Osteoblast (primary cell): ENCODE measurements around the gene CCL22. TPM values are rescaled to one million over a fixed set of nuclear protein-coding genes. Genes with fewer than 3 reads are reported as not detected.
"Not testable (repeated sequence)": the region's sequence is repeated elsewhere in the genome, so short reads cannot be mapped to it uniquely, and the experiment has no call there.

Source experiments
- DNase-seq: peaks from one replicate; pipeline ENCODE4 v3.0.0; 2011; ENCODE audit warnings: low spot score, mixed read lengths; ENCODE audit not compliant: insufficient read length; ENCODE audit errors: missing footprints
- H2AFZ ChIP-seq: 2 replicates; pipeline ENCODE4 v1.6.0; 2011; ENCODE audit warnings: mild to moderate bottlenecking, low read length
- H3K27ac ChIP-seq: 2 replicates; pipeline ENCODE4 v1.5.1; 2011; ENCODE audit warnings: mild to moderate bottlenecking, low read depth, low read length, moderate library complexity
- H3K27me3 ChIP-seq: 2 replicates; pipeline ENCODE4 v1.6.0; 2012; ENCODE audit warnings: mild to moderate bottlenecking, control low read depth, inconsistent platforms, low read length, moderate library complexity; ENCODE audit not compliant: insufficient read depth
- H3K36me3 ChIP-seq: 2 replicates; pipeline ENCODE4 v1.5.1; 2011; ENCODE audit warnings: mild to moderate bottlenecking, low read length, control low read depth, moderate library complexity; ENCODE audit not compliant: insufficient read depth
- H3K4me1 ChIP-seq: 2 replicates; pipeline ENCODE4 v1.5.1; 2011; ENCODE audit warnings: mild to moderate bottlenecking, low read length, control low read depth, moderate library complexity; ENCODE audit not compliant: insufficient read depth
- H3K4me2 ChIP-seq: 2 replicates; pipeline ENCODE4 v1.6.0; 2011; ENCODE audit warnings: mild to moderate bottlenecking, low read length; ENCODE audit not compliant: insufficient read depth
- H3K4me3 ChIP-seq: fragments of 200-600 bp; sonication (generic); 3 replicates; pipeline ENCODE4 v1.5.1; 2012; ENCODE audit warnings: mild to moderate bottlenecking, low read length, inconsistent platforms; ENCODE audit not compliant: insufficient read depth
- H3K79me2 ChIP-seq: 2 replicates; pipeline ENCODE4 v1.6.0; 2012; ENCODE audit warnings: mild to moderate bottlenecking, low read length, control low read depth, inconsistent platforms; ENCODE audit not compliant: insufficient read depth
- H3K9me3 ChIP-seq: 2 replicates; pipeline ENCODE4 v1.5.1; 2011; ENCODE audit warnings: low read depth, low read length, control low read depth
- H4K20me1 ChIP-seq: 2 replicates; pipeline ENCODE4 v1.6.0; 2012; ENCODE audit warnings: mild to moderate bottlenecking, low read length, control low read depth; ENCODE audit not compliant: insufficient read depth
- total RNA-seq: library from RNA; depleted of rRNA; stranded (reverse); fragments of >200 nt; gene quantifications from 2 replicates; pipeline ENCODE4 v1.2.3, GENCODE V29; 2012
- TF ChIP-seq, protein P1 (sequence below): IDR thresholded peaks from 2 replicates; pipeline ENCODE4 v1.5.1; 2011; ENCODE audit warnings: mild to moderate bottlenecking, low read depth, low read length, moderate library complexity; ENCODE audit errors: extremely low read depth

Gene CCL22
- total RNA-seq, 1 donor, result not detected

DNA sequence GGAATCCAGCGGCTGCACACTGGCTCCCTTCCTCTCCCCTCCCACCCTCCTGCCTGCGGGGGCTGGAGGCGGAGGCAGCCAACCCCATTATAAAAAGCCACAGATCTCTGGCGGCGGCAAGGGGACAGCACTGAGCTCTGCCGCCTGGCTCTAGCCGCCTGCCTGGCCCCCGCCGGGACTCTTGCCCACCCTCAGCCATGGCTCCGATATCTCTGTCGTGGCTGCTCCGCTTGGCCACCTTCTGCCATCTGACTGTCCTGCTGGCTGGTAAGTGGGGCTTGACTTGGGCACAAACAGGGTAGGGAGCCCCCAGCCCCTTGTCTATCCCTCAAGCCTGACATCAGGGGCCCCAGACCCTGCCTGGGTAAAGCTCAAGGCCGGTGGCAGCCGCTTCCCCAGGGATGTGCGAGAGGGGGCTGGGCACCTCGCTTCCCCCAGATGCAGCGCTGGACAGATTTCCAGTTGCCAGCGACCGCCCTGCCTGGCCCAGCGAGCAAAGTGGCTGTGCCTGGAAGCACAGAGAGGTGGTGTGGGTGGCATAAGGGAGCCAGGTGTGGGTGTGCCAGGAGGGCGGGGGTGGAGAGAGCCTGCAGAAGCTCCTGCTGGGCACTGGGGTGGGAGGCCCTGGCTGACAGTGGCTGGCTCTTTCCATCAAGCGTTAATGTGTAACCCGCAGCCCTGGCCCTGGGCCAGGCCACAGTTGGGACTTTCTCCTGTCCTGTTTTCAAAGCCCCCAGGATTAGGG lies 14.0 kb downstream of the CCL22 start, which contains the start of gene CX3CL1:
Gene CX3CL1 (plus strand): TSS at position 119 of the 745 bp plus-strand sequence. CDS start 79 bp downstream, at position 198.
- H3K79me2 ChIP-seq, result no peaks in the 10 kb centered on the region
- H3K27me3 ChIP-seq, result peaks cover 30% of the 10 kb centered on the region
- H3K4me2 ChIP-seq, result peak within 1 kb of the TSS; percentile 55
- DNase-seq, result peak; percentile 88
- no peak within 1 kb of the TSS for H3K27ac ChIP-seq
- H3K36me3 ChIP-seq, result no peaks in the 10 kb centered on the region
- H2AFZ ChIP-seq, result no peak within 1 kb of the TSS
- H3K9me3 ChIP-seq, result no peaks in the 10 kb centered on the region
- no peaks in the 10 kb centered on the region for H4K20me1 ChIP-seq
- H3K4me1 ChIP-seq, result peaks cover 14% of the 10 kb centered on the region
- TF ChIP-seq, protein P1, sequence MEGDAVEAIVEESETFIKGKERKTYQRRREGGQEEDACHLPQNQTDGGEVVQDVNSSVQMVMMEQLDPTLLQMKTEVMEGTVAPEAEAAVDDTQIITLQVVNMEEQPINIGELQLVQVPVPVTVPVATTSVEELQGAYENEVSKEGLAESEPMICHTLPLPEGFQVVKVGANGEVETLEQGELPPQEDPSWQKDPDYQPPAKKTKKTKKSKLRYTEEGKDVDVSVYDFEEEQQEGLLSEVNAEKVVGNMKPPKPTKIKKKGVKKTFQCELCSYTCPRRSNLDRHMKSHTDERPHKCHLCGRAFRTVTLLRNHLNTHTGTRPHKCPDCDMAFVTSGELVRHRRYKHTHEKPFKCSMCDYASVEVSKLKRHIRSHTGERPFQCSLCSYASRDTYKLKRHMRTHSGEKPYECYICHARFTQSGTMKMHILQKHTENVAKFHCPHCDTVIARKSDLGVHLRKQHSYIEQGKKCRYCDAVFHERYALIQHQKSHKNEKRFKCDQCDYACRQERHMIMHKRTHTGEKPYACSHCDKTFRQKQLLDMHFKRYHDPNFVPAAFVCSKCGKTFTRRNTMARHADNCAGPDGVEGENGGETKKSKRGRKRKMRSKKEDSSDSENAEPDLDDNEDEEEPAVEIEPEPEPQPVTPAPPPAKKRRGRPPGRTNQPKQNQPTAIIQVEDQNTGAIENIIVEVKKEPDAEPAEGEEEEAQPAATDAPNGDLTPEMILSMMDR, result no peak
- peak within 1 kb of the TSS; percentile 22 for H3K4me3 ChIP-seq

DNA sequence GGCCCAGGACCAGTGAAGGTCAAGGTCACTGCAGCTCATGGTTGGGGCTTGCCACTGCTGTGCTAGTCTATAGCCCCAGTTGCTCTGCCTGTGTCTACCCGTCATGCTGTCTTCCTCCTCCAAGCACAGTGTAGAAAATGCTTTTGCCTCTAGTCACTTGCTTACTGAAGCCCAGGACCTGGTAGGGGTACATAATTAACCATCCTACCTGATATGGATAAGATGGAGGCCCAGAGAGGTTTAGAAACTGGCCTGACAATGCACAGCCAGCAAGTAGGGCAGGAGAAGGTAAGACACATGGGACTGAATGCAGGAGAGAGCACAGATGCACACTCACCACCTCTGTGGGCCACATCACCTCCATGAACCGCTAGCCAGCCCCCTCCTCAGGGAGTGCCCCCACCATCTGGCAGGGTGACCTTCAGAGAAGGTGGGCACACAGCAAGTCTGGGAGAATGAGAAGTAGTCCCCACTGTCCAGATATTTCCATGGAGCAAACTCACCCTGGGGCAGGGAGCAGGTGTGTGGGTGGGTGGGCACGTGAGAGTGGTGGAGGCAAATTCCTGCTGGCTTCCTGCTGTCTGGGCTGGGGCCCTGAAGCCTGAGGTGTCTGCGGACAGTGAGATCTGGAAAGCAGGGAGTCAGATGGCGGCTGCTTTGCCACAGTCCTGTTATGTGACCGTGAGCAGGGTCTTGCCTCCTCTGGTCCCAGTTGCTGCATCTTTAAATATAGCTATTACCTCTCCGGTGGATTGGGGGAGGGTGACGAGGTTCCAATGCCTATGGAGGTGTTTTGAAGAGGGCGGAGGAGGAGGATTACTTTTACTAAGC lies 14.7 kb downstream of the CCL22 start:
- Histone ChIP-seq H3K27me3 (peaks cover 30% of the 10 kb centered on the region), H4K20me1 (no peaks in the 10 kb centered on the region), H3K4me2 (no peak overlapping the region), H2AFZ (no peak overlapping the region), H3K36me3 (no peaks in the 10 kb centered on the region), H3K4me3 (no peak overlapping the region), H3K4me1 (peaks cover 14% of the 10 kb centered on the region), H3K9me3 (no peaks in the 10 kb centered on the region), H3K79me2 (no peaks in the 10 kb centered on the region), H3K27ac (no peak overlapping the region)
- peak; percentile 69 for DNase-seq
- TF ChIP-seq, protein P1, result no peak

DNA sequence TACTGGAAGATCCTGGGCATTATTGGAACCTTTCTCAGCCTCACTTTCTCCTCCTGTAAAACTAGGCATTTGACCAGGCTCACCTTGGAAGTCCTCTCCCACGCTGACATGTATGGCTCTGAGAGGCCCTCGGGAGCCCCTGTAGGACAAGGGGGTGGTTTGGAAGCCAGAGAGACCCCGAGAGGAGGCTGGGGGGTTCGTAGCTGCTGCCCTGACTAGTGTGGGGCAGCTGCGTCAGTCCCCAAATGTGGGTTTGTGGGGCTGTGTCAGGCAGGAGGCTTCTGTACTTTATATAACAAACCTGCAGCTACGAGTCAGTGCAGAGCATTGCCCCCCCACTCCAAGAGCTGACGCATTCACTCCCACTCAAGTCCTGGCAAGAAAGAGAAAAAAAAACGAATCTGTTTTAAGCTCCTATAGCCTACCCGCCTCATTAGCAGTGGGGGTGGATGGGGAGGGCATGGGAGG lies 15.5 kb downstream of the CCL22 start:
- H3K4me3 ChIP-seq, result no peak overlapping the region
- no peak overlapping the region for H3K4me2 ChIP-seq
- no peaks in the 10 kb centered on the region for H3K9me3 ChIP-seq
- peaks cover 30% of the 10 kb centered on the region for H3K27me3 ChIP-seq
- DNase-seq, result peak; percentile 78
- H2AFZ ChIP-seq, result no peak overlapping the region
- H3K4me1 ChIP-seq, result peaks cover 14% of the 10 kb centered on the region
- no peaks in the 10 kb centered on the region for H4K20me1 ChIP-seq
- no peak overlapping the region for H3K27ac ChIP-seq
- no peaks in the 10 kb centered on the region for H3K79me2 ChIP-seq
- H3K36me3 ChIP-seq, result no peaks in the 10 kb centered on the region
- TF ChIP-seq, protein P1, result no peak

DNA sequence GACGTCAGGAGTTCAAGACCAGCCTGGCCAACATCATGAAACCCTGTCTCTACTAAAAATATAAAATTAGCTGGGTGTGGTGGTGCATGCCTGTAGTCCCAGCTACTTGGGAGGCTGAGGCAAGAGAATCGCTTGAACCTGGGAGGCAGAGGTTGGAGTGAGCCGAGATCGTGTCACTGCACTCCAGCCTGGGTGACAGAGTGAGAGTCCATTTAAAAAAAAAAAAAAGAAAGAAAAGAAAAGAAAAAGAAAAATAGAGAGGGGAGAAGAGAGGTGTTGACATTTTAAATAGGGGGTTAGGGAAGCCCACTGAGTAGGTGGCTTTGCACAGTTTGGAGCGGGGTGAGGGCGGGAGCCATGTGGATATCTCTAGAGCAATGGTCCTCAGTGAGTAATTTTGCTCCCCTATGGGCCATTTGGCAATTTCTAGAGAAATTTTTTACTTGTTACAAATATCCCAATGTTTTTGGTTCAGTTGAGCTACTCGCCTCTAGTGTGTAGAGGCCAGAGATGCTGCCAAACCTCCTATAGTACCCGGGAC lies 16.4 kb downstream of the CCL22 start:
- not testable (repeated sequence) for H4K20me1 ChIP-seq, H3K4me2 ChIP-seq, H3K36me3 ChIP-seq, H3K79me2 ChIP-seq, H3K9me3 ChIP-seq, H2AFZ ChIP-seq, H3K27ac ChIP-seq, H3K4me3 ChIP-seq
- Histone ChIP-seq H3K27me3 (peaks cover 30% of the 10 kb centered on the region), H3K4me1 (peaks cover 14% of the 10 kb centered on the region)
- DNase-seq, result peak; percentile 78
